Natural killer cell (primary cell): ENCODE measurements around the gene PYGM. TPM values are rescaled to one million over a fixed set of nuclear protein-coding genes. Genes with fewer than 3 reads are reported as not detected.

ENCODE experiments used
- ATAC-seq, 3 donors: fragments of 150-1000 bp in 2 of 3; fragments of 200-7000 bp in 1 of 3; cut with Tn5 transposase; 1 replicate in 1 of 3; 2 replicates in 2 of 3; pipeline ENCODE4 v1.10.0; 2021; ENCODE audit warnings: mild to moderate bottlenecking in 2 of 3, moderate library complexity in 2 of 3
- DNase-seq, 2 donors: peaks; one replicate each; pipeline versions ENCODE4 v3.0.0 to v3.0.0-alpha.2; 2013 to 2021; ENCODE audit warnings: mixed read lengths in 1 of 2
- H3K27ac ChIP-seq: one replicate; pipeline ENCODE4 v1.5.1; 2013; ENCODE audit warnings: mild to moderate bottlenecking, low read length
- H3K27me3 ChIP-seq: one replicate; pipeline ENCODE4 v1.6.1; 2013; ENCODE audit warnings: low read length; ENCODE audit not compliant: control insufficient read depth, insufficient read depth
- H3K36me3 ChIP-seq: one replicate; pipeline ENCODE4 v1.6.1; 2013; ENCODE audit warnings: low read length; ENCODE audit not compliant: control insufficient read depth, insufficient read depth
- H3K4me1 ChIP-seq: one replicate; pipeline ENCODE4 v1.6.1; 2013; ENCODE audit warnings: low read length; ENCODE audit not compliant: control insufficient read depth, insufficient read depth
- H3K4me3 ChIP-seq: one replicate; pipeline ENCODE4 v1.5.1; 2013; ENCODE audit warnings: low read length
- H3K9me3 ChIP-seq: one replicate; pipeline ENCODE4 v1.6.1; 2013; ENCODE audit warnings: low read length; ENCODE audit not compliant: control insufficient read depth, insufficient read depth
- H3K27ac Mint-ChIP-seq, 2 donors: one replicate each; pipeline ENCODE4 v1.8.0; 2022; ENCODE audit warnings: mild to moderate bottlenecking in 2 of 2, mixed read lengths in 2 of 2, moderate library complexity in 1 of 2
- H3K27me3 Mint-ChIP-seq, 2 donors: one replicate each; pipeline ENCODE4 v1.8.0; 2022; ENCODE audit warnings: low read depth in 2 of 2, mixed read lengths in 2 of 2
- H3K36me3 Mint-ChIP-seq: one replicate; pipeline ENCODE4 v1.8.0; 2022; ENCODE audit warnings: mixed read lengths
- H3K4me1 Mint-ChIP-seq, 2 donors: one replicate each; pipeline ENCODE4 v1.8.0; 2022; ENCODE audit warnings: mixed read lengths in 2 of 2
- H3K4me3 Mint-ChIP-seq: one replicate; pipeline ENCODE4 v1.8.0; 2022; ENCODE audit warnings: mild to moderate bottlenecking, moderate library complexity, mixed read lengths
- H3K9me3 Mint-ChIP-seq, 2 donors: one replicate each; pipeline ENCODE4 v1.8.0; 2022; ENCODE audit warnings: mixed read lengths in 2 of 2
- CTCF ChIP-seq: fragments of 200-600 bp; IDR thresholded peaks from one replicate; pipeline ENCODE4 v1.8.0; 2022; ENCODE audit warnings: antibody characterized with exemption
- WGBS: methylation state at CpG from one replicate; pipeline ENCODE4 v1.1.7; 2013; ENCODE audit warnings: missing lambda C conversion rate; ENCODE audit not compliant: insufficient coverage; 5-methylcytosine and 5-hydroxymethylcytosine counted together
- intact Hi-C: fragments of 100-400 bp; cut with micrococcal nuclease; formaldehyde crosslinking; loops from one replicate; pipeline ENCODE4 v1.14.2; 2022
- total RNA-seq, 4 donors: library from RNA; stranded (reverse); fragments of 120-200 nt in 1 of 4; gene quantifications; one replicate each; pipeline versions ENCODE4 v1.2.3 to v1.2.4, GENCODE V29; 2013 to 2022

Gene PYGM
- total RNA-seq, 3 donors from 2014 or later (not counting 1 experiment from before 2014, with no cell fraction given) = 4.1 to 8.4 (median 6.1) TPM

- Histone ChIP-seq H3K9me3 (no peaks in the 10 kb centered on the region), H3K4me3 (no peak overlapping the region), H3K36me3 (peaks cover 19% of the 10 kb centered on the region), H3K27ac (no peak overlapping the region), H3K4me1 (no peaks in the 10 kb centered on the region), H3K27me3 (no peaks in the 10 kb centered on the region)
- Mint-ChIP-seq H3K27ac (no peak overlapping the region), H3K27me3 (no peaks in the 10 kb centered on the region), H3K4me1 (no peaks in the 10 kb centered on the region), H3K36me3 (no peaks in the 10 kb centered on the region), H3K4me3 (no peak overlapping the region), H3K9me3 (no peaks in the 10 kb centered on the region)
- DNase-seq (no peak), ATAC-seq (no peak)
- 95% methylated on average over 10 of the region's 10 CpGs for WGBS
- no peak for TF ChIP-seq CTCF
- intact Hi-C loops = no loop called here
Measured at GRCh38 chr11:64786308-64786707, 26.5 kb upstream of the PYGM start.

- H3K4me1 ChIP-seq = peaks cover under 1% of the 10 kb centered on the region
- intact Hi-C loops = no loop called here
- ATAC-seq (no peak), DNase-seq (no peak)
- no peaks in the 10 kb centered on the region for H3K9me3 ChIP-seq
- H3K4me1 Mint-ChIP-seq = no peaks in the 10 kb centered on the region
- no peak overlapping the region for H3K4me3 ChIP-seq
- H3K27ac Mint-ChIP-seq = no peak overlapping the region
- H3K4me3 Mint-ChIP-seq = no peak overlapping the region
- TF ChIP-seq CTCF = no peak
- no peak overlapping the region for H3K27ac ChIP-seq
- 97% methylated on average over 10 of the region's 12 CpGs for WGBS
- H3K36me3 Mint-ChIP-seq = no peaks in the 10 kb centered on the region
- peaks cover 14% of the 10 kb centered on the region for H3K36me3 ChIP-seq
- no peaks in the 10 kb centered on the region for H3K27me3 ChIP-seq
- no peaks in the 10 kb centered on the region for H3K27me3 Mint-ChIP-seq
- no peaks in the 10 kb centered on the region for H3K9me3 Mint-ChIP-seq
Measured at GRCh38 chr11:64784813-64785581, 25.2 kb upstream of the PYGM start.

GRCh38 chr11:64778473-64779298, 18.9 kb upstream of the PYGM start, which contains the start of gene SF1:
Gene SF1 (minus strand): TSS chr11:64778542. CDS start chr11:64778392, 150 bp downstream.
- peak within 1 kb of the TSS; percentile 97 to 100 for H3K27ac Mint-ChIP-seq
- peak within 1 kb of the TSS; percentile 64 for H3K4me3 ChIP-seq
- peak; percentile 97 to 100 for DNase-seq
- H3K27ac ChIP-seq = peak within 1 kb of the TSS; percentile 98
- H3K4me3 Mint-ChIP-seq = peak within 1 kb of the TSS; percentile 95
- WGBS = under 1% methylated on average over 78 of the region's 80 CpGs
- ATAC-seq = peak; percentile 79 to 92 (median 81)
- peaks cover 28% of the 10 kb centered on the region for H3K4me1 ChIP-seq
- H3K27me3 ChIP-seq = no peaks in the 10 kb centered on the region
- peaks cover 35% of the 10 kb centered on the region for H3K36me3 ChIP-seq
- no peak for TF ChIP-seq CTCF
- peaks cover 44 to 46% of the 10 kb centered on the region in 2 donors for H3K4me1 Mint-ChIP-seq
- intact Hi-C loops = loop anchor here (1.0 to 10.0 kb wide), 4 partner anchors 14 to 336 kb away; partner anchors contain the start of genes EHD1, TM7SF2 and ZNHIT2
- H3K9me3 Mint-ChIP-seq = no peaks in the 10 kb centered on the region
- peaks cover 27% of the 10 kb centered on the region for H3K36me3 Mint-ChIP-seq
- H3K27me3 Mint-ChIP-seq = no peaks in the 10 kb centered on the region
- no peaks in the 10 kb centered on the region for H3K9me3 ChIP-seq
